ENCODE data around the gene MTERF4. TPM values are rescaled to one million over a fixed set of nuclear protein-coding genes. Genes with fewer than 3 reads are reported as not detected.
A peak's percentile ranks its signal among the peaks of the same experiment; 100 is the strongest.

Gene MTERF4
- total and polyA plus RNA-seq, 2 of the 13 experiments (the other 11 are each of a cell fraction or from before 2014, with no cell fraction given): 50.5 to 59.8 TPM

- peak; percentile 39; the same call in 1 of the 2 replicates for TF ChIP-seq ZNF329 (CRISPR knock-in tag; IDR thresholded peaks at IDR 0.05; ENCODE audit: low read depth)
- TF ChIP-seq SPEN (CRISPR knock-in tag; IDR thresholded peaks at IDR 0.05; ENCODE audit: low read depth): peak; percentile 62
- TF ChIP-seq WIZ (CRISPR knock-in tag; IDR thresholded peaks at IDR 0.05): 0 out of 2 replicates have a peak, but pooled peaks have one; percentile 21
- peak; percentile 93 for TF ChIP-seq PHF8 (CRISPR knock-in tag; IDR thresholded peaks at IDR 0.05)
- TF ChIP-seq ATF7-NPFF (CRISPR knock-in tag; IDR thresholded peaks at IDR 0.05; ENCODE audit: low read depth): peak; percentile 59; the same call in 1 of the 2 replicates
- peak; percentile 79; the same call in 1 of the 3 replicates for TF ChIP-seq MXI1 (IDR thresholded peaks at IDR 0.05; ENCODE audit: borderline replicate concordance, low read depth, low read length)
- no peak for TF ChIP-seq ZNF33A (CRISPR knock-in tag; IDR thresholded peaks at IDR 0.05; ENCODE audit: borderline replicate concordance)
- TF ChIP-seq ZNF143 (CRISPR knock-in tag; IDR thresholded peaks at IDR 0.05): peak; percentile 99
- TF ChIP-seq CEBPG (CRISPR knock-in tag; IDR thresholded peaks at IDR 0.05): 0 out of 2 replicates have a peak, but pooled peaks have one; percentile 3
- 0 out of 2 replicates have a peak, but pooled peaks have one; percentile 48 for TF ChIP-seq ZC3H13 (CRISPR knock-in tag; IDR thresholded peaks at IDR 0.05)
- TF ChIP-seq NONO (IDR thresholded peaks at IDR 0.05): no peak
- TF ChIP-seq NONO (CRISPR knock-in tag; conservative IDR thresholded peaks at IDR 0.05): peak; percentile 64
- TF ChIP-seq KDM3A (CRISPR knock-in tag; IDR thresholded peaks at IDR 0.05; ENCODE audit: low read depth): no peak
- no peak; the same call in 1 of the 2 replicates for TF ChIP-seq ZKSCAN1 (IDR thresholded peaks at IDR 0.05; ENCODE audit: low read length)
- TF ChIP-seq RXRA (CRISPR knock-in tag; IDR thresholded peaks at IDR 0.05): peak; percentile 67; the same call in 1 of the 2 replicates
- peak; percentile 36 for TF ChIP-seq ZNF343 (CRISPR knock-in tag; IDR thresholded peaks at IDR 0.05)
- TF ChIP-seq MYNN (CRISPR knock-in tag; IDR thresholded peaks at IDR 0.05; ENCODE audit: low read depth): no peak
- no peak for TF ChIP-seq ZNF225 (CRISPR knock-in tag; IDR thresholded peaks at IDR 0.05)
- no peak; the same call in 1 of the 2 replicates for TF ChIP-seq ZNF136 (CRISPR knock-in tag; IDR thresholded peaks at IDR 0.05; ENCODE audit: low read depth)
- peak; percentile 61; the same call in 1 of the 2 replicates for TF ChIP-seq ZBTB14 (CRISPR knock-in tag; IDR thresholded peaks at IDR 0.05)
- peak; percentile 85 for TF ChIP-seq ZKSCAN5 (CRISPR knock-in tag; IDR thresholded peaks at IDR 0.05)
- peak; percentile 68; the same call in 1 of the 2 replicates for TF ChIP-seq DMAP1 (CRISPR knock-in tag; IDR thresholded peaks at IDR 0.05)
- TF ChIP-seq THRA (CRISPR knock-in tag; IDR thresholded peaks at IDR 0.05; ENCODE audit: borderline replicate concordance): 0 out of 2 replicates have a peak, but pooled peaks have one; percentile 11
- TF ChIP-seq KDM5A (IDR thresholded peaks at IDR 0.05; ENCODE audit: borderline replicate concordance, low read length): no peak; the same call in none of the 2 replicates
- no peak for TF ChIP-seq MTA3 (CRISPR knock-in tag; IDR thresholded peaks at IDR 0.05)
- peak; percentile 57; the same call in 1 of the 2 replicates for TF ChIP-seq PRDM15 (CRISPR knock-in tag; IDR thresholded peaks at IDR 0.05)
Measured at GRCh38 chr2:241149925-241150659, 48.0 kb upstream of the MTERF4 start, which contains the start of gene PPP1R7 (continued).
